ENCODE results near the gene NPAS1.
A peak's percentile ranks its signal among the peaks of the same experiment; 100 is the strongest.

Gene NPAS1

DNA sequence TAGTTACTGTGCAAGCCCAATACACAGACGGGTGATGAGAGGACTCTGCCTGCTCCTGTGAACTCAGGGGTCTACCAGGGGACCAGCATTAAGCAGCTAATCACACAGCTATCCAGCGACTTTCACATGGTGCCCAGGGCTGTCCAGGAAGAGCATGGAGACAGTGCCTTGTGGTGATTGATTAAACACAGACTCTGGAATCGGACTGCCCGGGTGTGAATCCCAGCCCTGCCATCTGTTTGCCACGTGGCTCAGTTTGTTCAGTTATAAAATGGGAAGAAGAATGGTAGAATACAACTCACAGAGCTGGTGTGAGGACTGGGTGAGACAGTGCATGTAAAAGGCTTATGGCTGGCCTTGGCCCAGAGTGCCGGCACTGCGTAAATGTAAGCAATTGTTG, 42.1 kb upstream of the NPAS1 start:
- H3K27me3 ChIP-seq (ENCODE audit: control insufficient read depth in 3 of 3, insufficient read depth in 3 of 3, low read depth in 1 of 3, low read length in 3 of 3): no peaks in the 10 kb centered on the region
- no peak overlapping the region for H2AFZ ChIP-seq (ENCODE audit: low read length)
- H3K18ac ChIP-seq (ENCODE audit: low read length): peak overlapping the region; percentile 44
- no peak overlapping the region for H4K8ac ChIP-seq (ENCODE audit: low read depth, low read length)
- WGBS, 2 donors (ENCODE audit: extremely low coverage in 2 of 2, insufficient read length in 2 of 2, insufficient replicate concordance in 1 of 2): no CpG with 5 or more reads among the region's 7 CpGs
- no peak overlapping the region for H4K91ac ChIP-seq (ENCODE audit: low read depth, low read length, poor library complexity)
- H2BK5ac ChIP-seq (ENCODE audit: low read length): no peak overlapping the region
- H2BK120ac ChIP-seq (ENCODE audit: low read depth, low read length): no peak overlapping the region
- H3K4me1 ChIP-seq (ENCODE audit: control insufficient read depth in 2 of 2, insufficient read depth in 1 of 2, low read depth in 1 of 2, low read length in 2 of 2): peaks cover 29 to 45% of the 10 kb centered on the region in 2 donors
- no peak overlapping the region for H3K4me2 ChIP-seq (ENCODE audit: insufficient read depth, low read length, poor library complexity, severe bottlenecking)
- no peak for DNase-seq (ENCODE audit: low spot score)
- H3K36me3 ChIP-seq (replicated peaks in 1 of 2; ENCODE audit: control insufficient read depth in 2 of 2, insufficient read depth in 2 of 2, low read length in 2 of 2): peaks cover 0 to 13% of the 10 kb centered on the region in 2 donors
- peak overlapping the region; percentile 92 for H3K27ac ChIP-seq (replicated peaks; ENCODE audit: low read length)
- H3K23ac ChIP-seq (ENCODE audit: low read depth, low read length, poor library complexity): no peak overlapping the region
- H3K79me1 ChIP-seq (ENCODE audit: low read depth, low read length): peaks cover 15% of the 10 kb centered on the region
- H3K4ac ChIP-seq (ENCODE audit: low read length): no peak overlapping the region
- no peak overlapping the region for H3K4me3 ChIP-seq (ENCODE audit: low read length in 2 of 2)
- H3K9ac ChIP-seq (ENCODE audit: low read depth, low read length, poor library complexity): no peak overlapping the region
- H3K14ac ChIP-seq (ENCODE audit: low read length): no peak overlapping the region
- H2BK12ac ChIP-seq (ENCODE audit: low read length): no peak overlapping the region
- H3K9me3 ChIP-seq (replicated peaks in 1 of 2; ENCODE audit: control insufficient read depth in 2 of 2, insufficient read depth in 1 of 2, low read depth in 1 of 2, low read length in 2 of 2): no peaks in the 10 kb centered on the region
- no peak overlapping the region for H2AK5ac ChIP-seq (ENCODE audit: low read depth, low read length)
- no peak overlapping the region for H2BK15ac ChIP-seq (ENCODE audit: low read length)

DNA sequence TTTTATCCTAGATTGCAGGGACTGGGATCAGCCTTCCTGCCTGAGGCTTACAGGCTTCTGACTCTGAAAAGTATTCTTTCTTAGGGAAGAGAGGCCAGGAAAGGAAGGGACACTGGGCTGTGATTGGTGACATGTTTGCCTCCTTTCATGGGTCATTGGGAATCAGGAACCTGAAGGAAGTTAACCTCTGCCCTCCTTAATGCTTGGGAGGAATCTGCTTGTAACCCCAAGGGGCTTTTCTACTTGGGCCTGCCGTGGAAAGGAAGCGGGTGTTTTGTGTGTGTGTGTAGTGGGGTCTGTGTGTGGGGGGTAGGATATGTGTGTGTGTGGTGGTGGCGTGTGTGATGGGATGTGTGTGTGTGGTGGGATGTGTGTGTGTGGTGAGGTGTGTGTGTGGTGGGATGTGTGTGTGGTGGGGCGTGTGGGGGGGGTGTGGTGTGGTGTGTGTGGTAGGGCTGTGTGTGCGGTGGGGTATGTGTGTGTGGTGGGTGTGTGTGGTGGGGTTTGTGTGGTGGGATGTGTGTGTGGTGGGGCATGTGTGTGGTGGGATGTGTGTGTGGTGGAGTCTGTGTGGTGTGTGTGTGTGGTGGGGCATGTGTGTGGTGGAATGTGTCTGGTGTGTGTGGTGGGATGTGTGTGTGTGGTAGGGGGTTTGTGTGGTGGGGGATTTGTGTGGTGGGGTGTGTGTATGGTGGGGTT, 41.3 kb upstream of the NPAS1 start:
- H2AK5ac ChIP-seq (ENCODE audit: low read depth, low read length): no peak overlapping the region
- peak overlapping the region; percentile 46 for H3K23ac ChIP-seq (ENCODE audit: low read depth, low read length, poor library complexity)
- peak overlapping the region; percentile 43 for H2BK12ac ChIP-seq (ENCODE audit: low read length)
- no peaks in the 10 kb centered on the region for H3K27me3 ChIP-seq (ENCODE audit: control insufficient read depth in 3 of 3, insufficient read depth in 3 of 3, low read depth in 1 of 3, low read length in 3 of 3)
- H3K14ac ChIP-seq (ENCODE audit: low read length): peak overlapping the region; percentile 66
- H2BK120ac ChIP-seq (ENCODE audit: low read depth, low read length): no peak overlapping the region
- peak overlapping the region; percentile 49 for H3K18ac ChIP-seq (ENCODE audit: low read length)
- H3K79me1 ChIP-seq (ENCODE audit: low read depth, low read length): peaks cover 15% of the 10 kb centered on the region
- H3K4me2 ChIP-seq (ENCODE audit: insufficient read depth, low read length, poor library complexity, severe bottlenecking): no peak overlapping the region
- peak; percentile 38 for DNase-seq (ENCODE audit: low spot score)
- H2AFZ ChIP-seq (ENCODE audit: low read length): no peak overlapping the region
- H3K36me3 ChIP-seq (replicated peaks in 1 of 2; ENCODE audit: control insufficient read depth in 2 of 2, insufficient read depth in 2 of 2, low read length in 2 of 2): peaks cover 0 to 13% of the 10 kb centered on the region in 2 donors
- no peaks in the 10 kb centered on the region for H3K9me3 ChIP-seq (replicated peaks in 1 of 2; ENCODE audit: control insufficient read depth in 2 of 2, insufficient read depth in 1 of 2, low read depth in 1 of 2, low read length in 2 of 2)
- peak overlapping the region; percentile 50 for H4K91ac ChIP-seq (ENCODE audit: low read depth, low read length, poor library complexity)
- no peak overlapping the region for H4K8ac ChIP-seq (ENCODE audit: low read depth, low read length)
- H3K4me3 ChIP-seq (ENCODE audit: low read length in 2 of 2): no peak overlapping the region
- H3K27ac ChIP-seq (replicated peaks; ENCODE audit: low read length): peak overlapping the region; percentile 92
- no peak overlapping the region for H2BK15ac ChIP-seq (ENCODE audit: low read length)
- H3K9ac ChIP-seq (ENCODE audit: low read depth, low read length, poor library complexity): no peak overlapping the region
- WGBS, 2 donors (ENCODE audit: extremely low coverage in 2 of 2, insufficient read length in 2 of 2, insufficient replicate concordance in 1 of 2): 100% methylated on average over 2 of the region's 5 CpGs; no CpG with 5 or more reads in 1 of the 2 donors
- H3K4ac ChIP-seq (ENCODE audit: low read length): no peak overlapping the region
- no peak overlapping the region for H2BK5ac ChIP-seq (ENCODE audit: low read length)
- peaks cover 29 to 45% of the 10 kb centered on the region in 2 donors for H3K4me1 ChIP-seq (ENCODE audit: control insufficient read depth in 2 of 2, insufficient read depth in 1 of 2, low read depth in 1 of 2, low read length in 2 of 2)

DNA sequence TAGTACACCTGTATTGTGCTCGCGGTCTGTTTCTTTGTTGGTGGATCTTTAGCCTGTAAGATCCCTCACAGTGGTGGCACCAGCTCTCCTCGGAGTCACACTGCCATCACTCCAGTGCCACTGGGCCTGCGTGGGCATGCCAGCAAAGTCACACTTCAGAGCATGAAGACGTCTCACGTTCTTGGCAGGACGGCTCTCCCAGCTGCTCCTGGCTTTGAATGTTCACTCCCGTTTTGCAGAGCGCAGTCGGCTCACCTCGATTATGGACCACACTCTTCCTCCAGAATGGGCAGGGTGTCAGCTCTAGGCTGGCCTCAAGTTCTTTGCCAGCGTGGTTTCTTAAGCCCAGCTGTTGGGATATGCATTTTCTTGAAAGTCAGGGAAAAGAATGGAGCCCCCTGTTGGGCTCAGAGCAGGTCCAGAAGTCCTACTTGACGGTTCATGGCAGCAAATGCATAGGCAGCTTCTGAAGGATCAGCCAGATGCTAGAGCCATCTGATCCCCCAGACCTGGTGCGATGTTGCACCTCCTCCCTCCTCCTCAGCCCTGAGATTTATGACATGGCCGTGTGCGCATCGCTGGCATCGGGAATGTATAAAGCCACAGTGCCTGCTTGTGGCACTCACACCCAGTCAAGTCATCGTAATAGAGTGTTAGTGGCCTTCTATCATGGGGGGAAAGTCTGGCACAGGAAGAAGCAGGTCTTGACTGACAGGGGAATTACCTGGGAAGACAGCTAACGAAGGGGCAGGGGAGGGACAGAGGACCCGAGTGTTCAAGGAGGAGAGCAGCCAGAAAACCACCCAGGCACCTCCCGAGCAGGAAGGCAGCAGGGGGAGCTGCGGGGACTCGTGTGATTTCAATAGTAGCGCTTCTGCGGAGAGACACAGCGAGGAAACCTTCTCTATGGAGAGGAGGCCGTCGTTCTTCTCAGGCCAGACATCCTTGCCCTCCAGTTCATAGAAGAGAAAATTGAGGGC, 40.2 kb upstream of the NPAS1 start:
- peak overlapping the region; percentile 52 for H3K27ac ChIP-seq (replicated peaks; ENCODE audit: low read length)
- peak overlapping the region; percentile 73 for H3K14ac ChIP-seq (ENCODE audit: low read length)
- H4K91ac ChIP-seq (ENCODE audit: low read depth, low read length, poor library complexity): no peak overlapping the region
- H3K4ac ChIP-seq (ENCODE audit: low read length): no peak overlapping the region
- no peak overlapping the region for H4K8ac ChIP-seq (ENCODE audit: low read depth, low read length)
- H2AFZ ChIP-seq (ENCODE audit: low read length): no peak overlapping the region
- peaks cover 0 to 7% of the 10 kb centered on the region in 2 donors for H3K36me3 ChIP-seq (replicated peaks in 1 of 2; ENCODE audit: control insufficient read depth in 2 of 2, insufficient read depth in 2 of 2, low read length in 2 of 2)
- H3K27me3 ChIP-seq (ENCODE audit: control insufficient read depth in 3 of 3, insufficient read depth in 3 of 3, low read depth in 1 of 3, low read length in 3 of 3): no peaks in the 10 kb centered on the region
- no peak overlapping the region for H3K4me2 ChIP-seq (ENCODE audit: insufficient read depth, low read length, poor library complexity, severe bottlenecking)
- no peak overlapping the region for H2BK5ac ChIP-seq (ENCODE audit: low read length)
- peak overlapping the region; percentile 73 for H3K18ac ChIP-seq (ENCODE audit: low read length)
- no peak overlapping the region for H2BK120ac ChIP-seq (ENCODE audit: low read depth, low read length)
- no peak for DNase-seq (ENCODE audit: low spot score)
- H3K4me1 ChIP-seq (ENCODE audit: control insufficient read depth in 2 of 2, insufficient read depth in 1 of 2, low read depth in 1 of 2, low read length in 2 of 2): peaks cover 29 to 44% of the 10 kb centered on the region in 2 donors
- no peak overlapping the region for H2BK12ac ChIP-seq (ENCODE audit: low read length)
- peak overlapping the region; percentile 41 for H2AK5ac ChIP-seq (ENCODE audit: low read depth, low read length)
- H3K23ac ChIP-seq (ENCODE audit: low read depth, low read length, poor library complexity): no peak overlapping the region
- no peaks in the 10 kb centered on the region for H3K9me3 ChIP-seq (replicated peaks in 1 of 2; ENCODE audit: control insufficient read depth in 2 of 2, insufficient read depth in 1 of 2, low read depth in 1 of 2, low read length in 2 of 2)
- H3K9ac ChIP-seq (ENCODE audit: low read depth, low read length, poor library complexity): peak overlapping the region; percentile 65
- no CpG with 5 or more reads among the region's 29 CpGs for WGBS, 2 donors (ENCODE audit: extremely low coverage in 2 of 2, insufficient read length in 2 of 2, insufficient replicate concordance in 1 of 2)
- peaks cover 13% of the 10 kb centered on the region for H3K79me1 ChIP-seq (ENCODE audit: low read depth, low read length)
- no peak overlapping the region for H2BK15ac ChIP-seq (ENCODE audit: low read length)
- H3K4me3 ChIP-seq (ENCODE audit: low read length in 2 of 2): no peak overlapping the region

DNA sequence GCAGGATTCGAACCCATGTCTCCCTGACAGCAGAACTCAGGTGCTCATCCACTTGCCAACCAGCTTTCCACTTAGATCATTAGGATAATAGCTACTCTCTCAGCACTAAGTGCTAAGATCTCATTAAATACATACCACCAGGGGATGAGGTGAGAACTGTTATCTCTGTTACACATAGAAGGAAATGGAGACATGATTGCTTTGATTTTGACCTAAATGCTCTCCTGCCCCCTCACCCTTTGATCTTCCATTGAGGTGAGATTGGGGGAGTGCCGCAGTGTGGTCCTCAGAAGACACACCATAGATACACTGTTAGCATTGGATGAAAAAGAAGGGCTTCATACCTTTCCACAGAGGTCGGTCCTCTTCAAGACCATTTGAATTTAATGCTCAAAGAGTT, 38.9 kb upstream of the NPAS1 start:
- Histone ChIP-seq H3K79me1 (ENCODE audit: low read depth, low read length) (peaks cover 11% of the 10 kb centered on the region), H3K9me3 (replicated peaks in 1 of 2; ENCODE audit: control insufficient read depth in 2 of 2, insufficient read depth in 1 of 2, low read depth in 1 of 2, low read length in 2 of 2) (no peaks in the 10 kb centered on the region), H2BK12ac (ENCODE audit: low read length) (no peak overlapping the region), H4K8ac (ENCODE audit: low read depth, low read length) (no peak overlapping the region), H3K27me3 (ENCODE audit: control insufficient read depth in 3 of 3, insufficient read depth in 3 of 3, low read depth in 1 of 3, low read length in 3 of 3) (no peaks in the 10 kb centered on the region), H2BK5ac (ENCODE audit: low read length) (no peak overlapping the region), H2BK120ac (ENCODE audit: low read depth, low read length) (no peak overlapping the region), H3K4me2 (ENCODE audit: insufficient read depth, low read length, poor library complexity, severe bottlenecking) (no peak overlapping the region), H4K91ac (ENCODE audit: low read depth, low read length, poor library complexity) (no peak overlapping the region), H3K23ac (ENCODE audit: low read depth, low read length, poor library complexity) (no peak overlapping the region), H2BK15ac (ENCODE audit: low read length) (no peak overlapping the region), H2AK5ac (ENCODE audit: low read depth, low read length) (no peak overlapping the region), H3K18ac (ENCODE audit: low read length) (no peak overlapping the region), H2AFZ (ENCODE audit: low read length) (no peak overlapping the region), H3K4ac (ENCODE audit: low read length) (no peak overlapping the region), H3K14ac (ENCODE audit: low read length) (no peak overlapping the region), H3K36me3 (replicated peaks in 1 of 2; ENCODE audit: control insufficient read depth in 2 of 2, insufficient read depth in 2 of 2, low read length in 2 of 2) (peaks cover under 1 to 11% of the 10 kb centered on the region in 2 donors), H3K4me3 (ENCODE audit: low read length in 2 of 2) (no peak overlapping the region), H3K27ac (replicated peaks; ENCODE audit: low read length) (no peak overlapping the region), H3K9ac (ENCODE audit: low read depth, low read length, poor library complexity) (no peak overlapping the region), H3K4me1 (ENCODE audit: control insufficient read depth in 2 of 2, insufficient read depth in 1 of 2, low read depth in 1 of 2, low read length in 2 of 2) (peaks cover 23 to 35% of the 10 kb centered on the region in 2 donors)
- WGBS, 2 donors (ENCODE audit: extremely low coverage in 2 of 2, insufficient read length in 2 of 2, insufficient replicate concordance in 1 of 2): no CpG with 5 or more reads among the region's 3 CpGs
- DNase-seq (ENCODE audit: low spot score): no peak

Measured in neuronal stem cell (in vitro differentiated cells).